Natural killer cell (primary cell): ENCODE results near the gene SIRPD. TPM values are rescaled to one million over a fixed set of nuclear protein-coding genes. Genes with fewer than 3 reads are reported as not detected.

Source experiments
- ATAC-seq, 3 donors: fragments of 150-1000 bp in 2 of 3; fragments of 200-7000 bp in 1 of 3; cut with Tn5 transposase; 1 replicate in 1 of 3; 2 replicates in 2 of 3; pipeline ENCODE4 v1.10.0; 2021; ENCODE audit warnings: mild to moderate bottlenecking in 2 of 3, moderate library complexity in 2 of 3
- DNase-seq, 2 donors: peaks; one replicate each; pipeline versions ENCODE4 v3.0.0 to v3.0.0-alpha.2; 2013 to 2021; ENCODE audit warnings: mixed read lengths in 1 of 2
- H3K27ac ChIP-seq: one replicate; pipeline ENCODE4 v1.5.1; 2013; ENCODE audit warnings: mild to moderate bottlenecking, low read length
- H3K27me3 ChIP-seq: one replicate; pipeline ENCODE4 v1.6.1; 2013; ENCODE audit warnings: low read length; ENCODE audit not compliant: control insufficient read depth, insufficient read depth
- H3K36me3 ChIP-seq: one replicate; pipeline ENCODE4 v1.6.1; 2013; ENCODE audit warnings: low read length; ENCODE audit not compliant: control insufficient read depth, insufficient read depth
- H3K4me1 ChIP-seq: one replicate; pipeline ENCODE4 v1.6.1; 2013; ENCODE audit warnings: low read length; ENCODE audit not compliant: control insufficient read depth, insufficient read depth
- H3K4me3 ChIP-seq: one replicate; pipeline ENCODE4 v1.5.1; 2013; ENCODE audit warnings: low read length
- H3K9me3 ChIP-seq: one replicate; pipeline ENCODE4 v1.6.1; 2013; ENCODE audit warnings: low read length; ENCODE audit not compliant: control insufficient read depth, insufficient read depth
- H3K27ac Mint-ChIP-seq, 2 donors: one replicate each; pipeline ENCODE4 v1.8.0; 2022; ENCODE audit warnings: mild to moderate bottlenecking in 2 of 2, mixed read lengths in 2 of 2, moderate library complexity in 1 of 2
- H3K27me3 Mint-ChIP-seq, 2 donors: one replicate each; pipeline ENCODE4 v1.8.0; 2022; ENCODE audit warnings: low read depth in 2 of 2, mixed read lengths in 2 of 2
- H3K36me3 Mint-ChIP-seq: one replicate; pipeline ENCODE4 v1.8.0; 2022; ENCODE audit warnings: mixed read lengths
- H3K4me1 Mint-ChIP-seq, 2 donors: one replicate each; pipeline ENCODE4 v1.8.0; 2022; ENCODE audit warnings: mixed read lengths in 2 of 2
- H3K4me3 Mint-ChIP-seq: one replicate; pipeline ENCODE4 v1.8.0; 2022; ENCODE audit warnings: mild to moderate bottlenecking, moderate library complexity, mixed read lengths
- H3K9me3 Mint-ChIP-seq, 2 donors: one replicate each; pipeline ENCODE4 v1.8.0; 2022; ENCODE audit warnings: mixed read lengths in 2 of 2
- CTCF ChIP-seq: fragments of 200-600 bp; IDR thresholded peaks from one replicate; pipeline ENCODE4 v1.8.0; 2022; ENCODE audit warnings: antibody characterized with exemption
- WGBS: methylation state at CpG from one replicate; pipeline ENCODE4 v1.1.7; 2013; ENCODE audit warnings: missing lambda C conversion rate; ENCODE audit not compliant: insufficient coverage; 5-methylcytosine and 5-hydroxymethylcytosine counted together
- intact Hi-C: fragments of 100-400 bp; cut with micrococcal nuclease; formaldehyde crosslinking; loops from one replicate; pipeline ENCODE4 v1.14.2; 2022
- total RNA-seq, 4 donors: library from RNA; stranded (reverse); fragments of 120-200 nt in 1 of 4; gene quantifications; one replicate each; pipeline versions ENCODE4 v1.2.3 to v1.2.4, GENCODE V29; 2013 to 2022

SIRPD gene
- not detected for total RNA-seq
- total RNA-seq (2013), result 0.45 TPM

DNA sequence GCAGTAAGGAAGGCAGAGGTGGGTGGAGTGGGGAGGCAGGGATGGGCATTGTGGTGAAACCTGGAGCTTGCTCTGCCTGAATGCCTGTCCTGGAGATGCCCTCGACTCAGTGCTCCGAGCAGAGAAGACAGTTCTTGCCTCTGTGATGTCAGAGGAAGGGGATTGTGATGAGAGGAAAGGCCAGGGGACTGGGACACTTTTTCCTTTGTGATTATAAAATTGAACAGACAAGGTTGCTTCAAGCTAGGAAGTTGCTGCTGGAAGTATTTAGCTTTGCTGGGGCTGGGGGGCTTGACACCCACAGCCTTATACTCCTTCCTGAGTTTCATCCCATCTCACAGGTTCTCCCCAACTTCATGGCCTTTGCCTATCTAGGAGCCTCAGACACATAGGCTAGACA lies at the start of gene SIRPD:
Gene SIRPD, minus strand, starts transcription at position 101 of the 400 bp plus-strand sequence. Its CDS starts 52 bp downstream, at position 49.
- no peak within 1 kb of the TSS for H3K27ac ChIP-seq
- peaks cover 5% of the 10 kb centered on the region for H3K9me3 ChIP-seq
- intact Hi-C loops, result loop anchor here (10.0 kb wide), 1 partner anchor 177 kb away; no protein-coding TSS in a partner anchor
- ATAC-seq (no peak), DNase-seq (no peak)
- no peaks in the 10 kb centered on the region for H3K36me3 Mint-ChIP-seq
- no peaks in the 10 kb centered on the region for H3K4me1 ChIP-seq
- no peak within 1 kb of the TSS for H3K4me3 Mint-ChIP-seq
- H3K4me1 Mint-ChIP-seq, result no peaks in the 10 kb centered on the region
- H3K27me3 ChIP-seq, result no peaks in the 10 kb centered on the region
- H3K27ac Mint-ChIP-seq, result no peak within 1 kb of the TSS
- no peak for TF ChIP-seq CTCF
- H3K9me3 Mint-ChIP-seq, result no peaks in the 10 kb centered on the region
- no peak within 1 kb of the TSS for H3K4me3 ChIP-seq
- peaks cover 9 to 27% of the 10 kb centered on the region in 2 donors for H3K27me3 Mint-ChIP-seq
- 85% methylated on average over 2 of the region's 2 CpGs for WGBS
- H3K36me3 ChIP-seq, result no peaks in the 10 kb centered on the region

GRCh38 chr20:1600736-1601135 lies 43.2 kb upstream of the SIRPD start:
- Mint-ChIP-seq H3K9me3 (no peaks in the 10 kb centered on the region), H3K4me1 (no peaks in the 10 kb centered on the region), H3K36me3 (no peaks in the 10 kb centered on the region), H3K27ac (no peak overlapping the region), H3K27me3 (peaks cover 0 to 13% of the 10 kb centered on the region in 2 donors), H3K4me3 (no peak overlapping the region)
- DNase-seq, result no peak
- ATAC-seq, result no peak
- H3K36me3 ChIP-seq, result no peaks in the 10 kb centered on the region
- no peaks in the 10 kb centered on the region for H3K4me1 ChIP-seq
- H3K27me3 ChIP-seq, result no peaks in the 10 kb centered on the region
- 78% methylated on average over 5 of the region's 5 CpGs for WGBS
- H3K9me3 ChIP-seq, result no peaks in the 10 kb centered on the region
- intact Hi-C loops, result no loop called here
- TF ChIP-seq CTCF, result no peak
- H3K27ac ChIP-seq, result no peak overlapping the region
- H3K4me3 ChIP-seq, result no peak overlapping the region

DNA sequence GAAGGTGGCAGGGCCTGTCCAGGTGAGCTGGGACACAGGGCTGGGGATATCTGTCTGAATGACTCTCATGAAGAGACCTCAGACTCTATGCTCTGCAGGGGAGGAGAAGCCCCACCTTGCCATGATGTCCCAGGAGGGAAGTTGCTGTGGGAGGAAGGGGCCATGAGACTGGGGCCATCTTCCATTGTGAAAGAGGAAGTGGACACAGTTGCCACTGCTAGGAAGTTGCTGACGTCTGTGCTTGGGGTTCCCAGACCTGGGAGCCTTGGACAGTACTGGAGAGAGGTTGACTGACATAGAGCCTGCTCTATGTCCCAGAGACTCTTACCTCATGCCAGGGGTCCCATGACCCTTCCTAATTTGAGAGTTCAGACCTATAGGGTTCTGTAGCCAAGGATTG lies 37.8 kb upstream of the SIRPD start:
- H3K27ac Mint-ChIP-seq, result no peak overlapping the region
- DNase-seq (no peak), ATAC-seq (no peak)
- Histone ChIP-seq H3K4me1 (no peaks in the 10 kb centered on the region), H3K27me3 (no peaks in the 10 kb centered on the region), H3K9me3 (no peaks in the 10 kb centered on the region), H3K36me3 (no peaks in the 10 kb centered on the region), H3K27ac (no peak overlapping the region), H3K4me3 (no peak overlapping the region)
- WGBS, result 50% methylated on average over 1 of the region's 1 CpG
- intact Hi-C loops, result no loop called here
- H3K27me3 Mint-ChIP-seq, result peaks cover 0 to 13% of the 10 kb centered on the region in 2 donors
- H3K4me3 Mint-ChIP-seq, result no peak overlapping the region
- no peaks in the 10 kb centered on the region for H3K4me1 Mint-ChIP-seq
- H3K36me3 Mint-ChIP-seq, result no peaks in the 10 kb centered on the region
- no peaks in the 10 kb centered on the region for H3K9me3 Mint-ChIP-seq
- no peak for TF ChIP-seq CTCF
